HG03196 (cell line): ENCODE data around the gene ETV2.
A peak's percentile ranks its signal among the peaks of the same experiment; 100 is the strongest.
"Not testable (repeated sequence)": the region's sequence is repeated elsewhere in the genome, so short reads cannot be mapped to it uniquely, and the experiment has no call there.

Source experiments
- ATAC-seq: cut with Tn5 transposase; IDR thresholded peaks from one replicate; pipeline ENCODE4 v1.9.1; 2021; ENCODE audit not compliant: unreplicated experiment

Gene ETV2

DNA sequence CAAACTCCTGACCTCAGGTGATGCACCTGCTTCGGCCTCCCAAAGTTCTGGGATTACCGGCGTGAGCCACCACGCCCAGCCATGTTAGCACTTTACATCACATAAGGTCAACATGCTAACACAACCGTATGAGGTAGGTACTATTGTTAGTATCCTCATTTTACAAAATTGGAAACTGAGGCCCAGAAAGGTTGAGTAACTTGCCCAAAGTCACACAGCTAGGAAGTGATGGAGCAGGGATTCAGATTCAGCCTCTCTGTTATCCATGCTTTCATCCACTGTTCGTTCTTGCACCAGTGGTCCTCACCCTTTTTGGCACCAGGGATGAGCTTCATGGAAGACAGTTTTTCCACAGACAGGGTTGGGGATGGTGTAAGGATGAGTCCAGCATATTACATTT, 15.2 kb downstream of the ETV2 start:
- no peak for ATAC-seq

DNA sequence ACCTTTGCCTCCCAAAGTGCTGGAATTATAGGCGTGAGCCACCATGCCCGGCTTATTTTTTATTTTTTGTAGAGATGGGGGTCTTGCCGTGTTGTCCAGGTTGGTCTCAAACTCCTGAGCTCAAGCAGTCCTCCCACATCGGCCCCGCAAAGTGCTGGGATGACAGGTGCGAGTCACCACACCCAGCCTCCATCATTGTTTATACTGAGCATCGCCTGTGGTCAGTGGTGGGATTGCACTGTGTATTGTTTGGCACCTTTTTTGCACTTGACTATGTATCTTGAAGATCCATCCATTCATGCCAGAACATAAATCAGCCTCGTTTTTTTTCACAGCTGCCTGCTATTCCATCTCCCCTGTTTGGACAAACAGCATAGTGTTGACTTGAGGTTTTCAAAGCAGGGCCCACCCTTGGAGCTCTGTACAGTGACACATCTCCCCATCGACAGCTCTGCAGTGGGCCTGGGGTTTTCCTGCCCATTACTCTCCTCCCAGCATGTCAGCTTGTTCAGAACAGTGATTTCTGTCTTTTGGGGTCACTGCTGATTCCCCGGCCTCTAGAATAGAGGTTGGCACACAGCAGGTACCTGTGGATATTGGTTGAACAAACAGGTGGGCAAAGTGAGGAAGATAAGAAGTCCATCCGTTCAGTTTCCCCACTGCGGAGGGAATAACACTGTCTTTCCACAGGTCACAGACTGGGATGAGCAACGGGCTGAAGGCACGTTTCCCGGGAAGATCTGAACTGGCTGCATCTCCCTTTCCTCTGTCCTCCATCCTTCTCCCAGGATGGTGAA, 16.6 kb downstream of the ETV2 start:
- ATAC-seq: no peak

GRCh38 chr19:35661995-35662340, 20.4 kb downstream of the ETV2 start:
- no peak for ATAC-seq

- ATAC-seq: no peak
Measured at GRCh38 chr19:35663981-35664380, 22.4 kb downstream of the ETV2 start.

- no peak for ATAC-seq
Measured at GRCh38 chr19:35665157-35665556, 23.6 kb downstream of the ETV2 start.

DNA sequence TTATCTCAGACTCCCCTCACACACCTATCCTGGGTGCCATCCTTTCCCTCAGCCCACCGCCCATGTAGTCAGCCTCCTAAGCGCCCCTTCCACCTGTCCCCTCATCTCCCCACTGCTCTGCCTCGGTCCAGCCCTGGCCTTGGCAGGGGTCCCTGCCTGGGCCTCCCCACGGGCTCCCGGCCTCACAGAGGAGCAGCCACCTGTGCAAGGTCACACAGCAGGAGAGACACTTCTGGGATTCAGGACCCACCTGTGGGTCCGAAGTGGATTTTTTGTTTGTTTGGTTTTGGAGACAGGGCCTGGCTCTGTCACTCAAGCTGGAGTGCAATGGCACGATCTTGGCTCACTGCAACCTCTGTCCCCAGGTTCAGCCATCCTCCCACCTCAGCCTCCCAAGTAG, 24.1 kb downstream of the ETV2 start:
- no peak for ATAC-seq

- ATAC-seq: no peak
Measured at GRCh38 chr19:35666251-35666913, 24.8 kb downstream of the ETV2 start, which contains the start of gene UPK1A. UPK1A (plus strand) TSS chr19:35666517; CDS start chr19:35666813, 296 bp downstream.

DNA sequence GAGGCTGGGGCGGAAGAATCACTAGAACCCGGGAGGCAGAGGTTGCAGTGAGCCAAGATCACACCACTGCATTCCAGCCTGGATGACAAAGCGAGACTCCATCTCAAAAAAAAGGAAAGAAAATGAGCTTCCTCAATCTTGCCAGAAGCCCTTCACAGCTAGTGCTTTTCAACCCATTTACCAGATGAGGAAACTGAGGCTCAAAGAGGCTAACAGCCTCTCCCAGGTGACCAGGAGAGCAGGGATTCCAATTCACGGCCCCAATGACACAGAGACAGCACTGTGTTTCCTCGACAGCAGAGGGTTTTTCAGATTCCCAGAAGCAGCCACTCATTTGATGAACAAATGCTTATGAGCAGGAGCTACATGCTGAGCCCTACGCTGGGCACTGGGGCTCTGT, 28.0 kb downstream of the ETV2 start:
- ATAC-seq: no peak

- no peak for ATAC-seq
Measured at GRCh38 chr19:35669974-35670373, 28.4 kb downstream of the ETV2 start.

DNA sequence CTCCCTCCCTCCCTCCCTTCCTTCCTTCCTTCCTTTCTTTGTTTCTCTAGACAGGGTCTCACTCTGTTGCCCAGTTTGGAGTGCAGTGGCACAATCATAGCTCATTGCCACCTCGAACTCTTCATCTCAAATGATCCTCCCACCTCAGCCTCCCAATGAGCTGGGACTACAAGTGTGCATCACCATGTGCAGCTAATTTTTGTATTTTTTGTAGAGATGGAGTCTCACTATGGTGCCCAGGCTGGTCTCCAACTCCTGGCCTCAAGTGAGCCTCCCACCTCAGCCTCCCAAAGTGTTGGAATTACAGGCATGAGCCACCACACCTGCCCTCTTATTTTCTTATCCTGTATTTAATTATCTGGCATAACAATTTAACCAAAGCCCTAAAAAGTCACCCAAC, 29.1 kb downstream of the ETV2 start:
- no peak for ATAC-seq

DNA sequence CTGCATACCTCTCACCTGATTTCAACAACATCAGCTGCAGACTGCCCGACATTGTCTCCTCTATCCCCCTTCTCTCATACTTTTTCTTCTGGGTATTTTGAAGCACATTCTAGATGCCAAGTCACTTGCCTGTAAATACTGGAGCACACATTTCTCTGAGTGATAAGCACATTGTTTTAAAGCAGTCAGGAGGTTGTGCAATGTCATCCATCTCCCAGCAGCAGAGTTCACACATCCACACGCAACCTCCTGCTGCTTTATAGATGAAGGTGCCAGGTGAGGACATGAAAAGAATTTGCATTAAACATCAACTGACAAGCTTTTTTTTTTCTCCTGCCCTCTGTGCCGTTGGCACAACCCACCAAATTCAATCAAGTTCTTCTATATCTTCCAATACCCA, 30.3 kb downstream of the ETV2 start:
- no peak for ATAC-seq

DNA sequence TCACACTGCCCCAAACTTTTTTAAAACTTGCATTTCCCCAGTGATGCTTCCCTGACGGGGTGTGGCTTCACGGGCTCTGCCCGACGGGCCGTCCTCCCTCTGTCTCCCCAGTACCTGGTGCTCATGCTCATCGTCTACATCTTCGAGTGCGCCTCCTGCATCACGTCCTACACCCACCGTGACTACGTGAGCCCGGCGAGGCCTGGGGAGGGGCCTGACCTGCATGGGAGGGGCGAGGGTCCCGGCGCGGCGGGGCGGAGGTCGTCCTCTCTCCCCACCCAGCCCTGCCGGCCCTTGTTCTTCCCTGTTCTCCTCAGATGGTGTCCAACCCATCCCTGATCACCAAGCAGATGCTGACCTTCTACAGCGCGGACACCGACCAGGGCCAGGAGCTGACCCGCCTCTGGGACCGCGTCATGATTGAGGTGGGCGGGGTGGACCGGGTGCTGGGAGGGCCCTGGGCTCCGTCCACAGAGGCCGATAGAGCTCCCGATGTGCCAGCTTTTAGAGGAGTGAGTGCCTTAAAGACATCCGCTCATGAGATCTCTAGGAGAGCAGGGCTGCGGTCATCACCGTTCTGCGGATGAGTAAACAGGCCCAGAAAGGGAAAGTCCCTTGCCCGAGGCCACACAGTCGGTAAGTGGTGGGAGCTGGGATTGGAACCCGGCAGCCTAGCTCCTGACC, 31.7 kb downstream of the ETV2 start:
- no peak for ATAC-seq

DNA sequence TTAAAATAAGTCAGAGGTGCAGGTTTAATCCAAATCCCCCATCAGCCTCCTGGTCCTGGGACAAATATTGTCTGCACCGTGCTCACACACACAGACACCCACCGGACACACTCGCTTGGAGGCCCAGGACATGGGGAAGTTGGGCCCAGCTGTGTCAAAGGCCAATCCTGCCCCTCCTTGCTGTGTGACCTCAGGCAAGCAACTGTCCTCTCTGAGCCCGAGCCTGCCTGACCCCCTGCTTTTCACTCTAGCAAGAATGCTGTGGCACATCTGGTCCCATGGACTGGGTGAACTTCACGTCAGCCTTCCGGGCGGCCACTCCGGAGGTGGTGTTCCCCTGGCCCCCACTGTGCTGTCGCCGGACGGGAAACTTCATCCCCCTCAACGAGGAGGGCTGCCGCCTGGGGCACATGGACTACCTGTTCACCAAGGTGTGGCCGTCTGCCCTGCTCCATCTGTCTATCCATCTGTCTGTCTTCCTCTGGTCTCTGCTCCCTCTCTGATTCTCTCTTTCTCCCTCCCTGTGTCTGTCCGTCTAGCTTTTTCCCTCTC, 34.1 kb downstream of the ETV2 start:
- ATAC-seq: no peak

DNA sequence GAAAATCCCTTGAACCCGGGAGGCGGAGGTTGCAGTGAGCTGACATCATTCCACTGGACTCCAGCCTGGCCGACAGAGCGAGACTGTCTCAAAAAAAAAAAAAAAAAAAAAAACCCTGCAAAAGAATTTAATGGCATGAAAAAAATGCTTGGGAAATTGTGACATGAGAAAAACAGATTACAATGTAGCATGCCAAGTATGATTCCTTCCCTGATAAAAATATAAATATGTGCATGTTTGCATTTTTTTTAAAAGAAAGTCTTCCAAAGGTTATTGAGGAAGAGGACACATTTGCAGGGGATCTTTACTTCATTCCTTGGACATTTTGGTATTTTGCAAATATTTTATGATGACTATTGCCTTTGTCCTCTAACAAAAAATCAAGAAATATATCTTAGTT, 48.3 kb downstream of the ETV2 start:
- ATAC-seq: no peak

DNA sequence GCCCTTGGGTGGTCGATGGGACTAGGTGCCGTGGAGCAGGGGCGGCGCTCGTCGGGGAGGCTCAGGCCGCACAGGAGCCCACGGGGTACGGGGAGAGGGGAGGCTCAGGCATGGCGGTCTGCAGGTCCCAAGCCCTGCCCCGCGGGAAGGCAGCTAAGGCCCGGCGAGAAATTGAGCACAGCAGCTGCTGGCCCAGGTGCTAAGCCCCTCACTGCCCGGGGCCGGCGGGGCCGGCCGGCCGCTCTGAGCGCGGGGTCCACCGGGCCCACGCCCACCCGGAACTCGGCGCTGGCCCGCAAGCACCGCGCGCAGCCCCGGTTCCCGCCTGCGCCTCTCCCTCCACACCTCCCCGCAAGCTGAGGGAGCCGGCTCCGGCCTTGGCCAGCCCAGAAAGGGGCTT, 49.6 kb downstream of the ETV2 start:
- not testable (repeated sequence) for ATAC-seq

DNA sequence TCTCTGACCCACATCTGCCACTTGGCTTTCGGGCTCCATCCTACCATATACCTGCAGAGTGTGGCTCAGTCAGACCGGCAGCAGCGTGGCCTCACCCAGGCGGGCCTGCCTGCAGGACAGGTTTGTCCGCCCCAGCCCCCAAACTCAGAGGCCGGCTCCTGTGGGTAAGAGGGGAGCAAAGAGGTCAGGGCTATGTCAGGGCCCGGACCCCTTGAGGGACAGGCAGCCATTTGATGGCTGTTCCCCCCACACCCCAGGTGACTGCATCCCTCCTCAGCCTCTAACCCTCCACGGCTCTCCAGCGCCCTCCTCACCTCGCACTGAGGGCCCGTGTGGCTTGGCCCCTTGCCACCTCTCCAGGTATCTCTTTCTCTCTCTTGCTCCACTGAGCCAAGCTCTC, 50.5 kb downstream of the ETV2 start:
- no peak for ATAC-seq

GRCh38 chr19:35693422-35693821, 51.9 kb downstream of the ETV2 start:
- ATAC-seq: no peak

DNA sequence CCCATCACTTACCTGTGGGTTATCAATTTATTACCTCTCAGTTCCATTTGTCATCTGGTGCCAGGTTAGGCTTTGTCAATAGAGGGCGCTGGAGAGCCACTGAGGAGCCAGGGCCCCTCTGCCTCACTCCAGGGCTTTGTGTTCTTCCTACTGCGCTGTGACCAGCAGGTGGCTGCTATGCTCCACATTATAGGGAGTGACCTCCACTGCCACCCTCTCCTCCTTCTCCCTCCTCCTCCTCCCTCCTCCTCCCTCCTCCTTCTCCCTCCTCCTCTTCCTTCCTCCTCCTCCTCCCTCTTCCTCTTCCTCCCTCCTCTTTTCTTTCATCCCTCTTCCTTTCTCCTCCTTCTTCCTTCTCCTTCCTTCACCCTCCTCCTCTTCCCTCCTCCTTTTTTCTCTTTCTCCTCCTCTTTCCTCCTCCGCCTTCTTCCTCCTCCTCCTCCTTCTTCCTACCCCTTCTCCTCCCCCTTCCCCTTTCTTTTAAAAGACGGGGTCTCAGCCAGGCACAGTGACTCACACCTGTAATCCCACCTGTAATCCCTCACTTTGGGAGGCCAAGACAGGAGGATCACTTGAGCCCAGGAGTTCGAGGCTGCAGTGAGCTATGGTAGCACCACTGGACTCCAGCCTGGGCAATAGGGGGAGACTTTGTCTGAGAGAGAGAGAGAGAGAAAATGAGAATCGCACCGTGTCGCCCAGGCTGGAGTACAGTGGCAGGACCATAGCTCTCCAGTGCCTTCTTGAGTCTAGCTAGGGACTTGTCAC, 52.5 kb downstream of the ETV2 start:
- peak; percentile 86 for ATAC-seq
